Mucosa of descending colon (tissue), 3 donors: Measurements from ENCODE around the gene ZNF672. TPM values are rescaled to one million over a fixed set of nuclear protein-coding genes. Genes with fewer than 3 reads are reported as not detected.
A peak's percentile ranks its signal among the peaks of the same experiment; 100 is the strongest.

Source experiments
- ATAC-seq: fragments of 200-7000 bp; cut with Tn5 transposase; one replicate; pipeline ENCODE4 v1.9.1; 2020; ENCODE audit warnings: mild to moderate bottlenecking, moderate library complexity
- DNase-seq, 3 donors: peaks; one replicate each; pipeline ENCODE4 v3.0.0-alpha.2; 2020
- H3K36me3 ChIP-seq: fragments of 200-600 bp; one replicate; pipeline ENCODE4 v1.8.0; 2021; ENCODE audit warnings: low read depth, mild to moderate bottlenecking
- H3K4me1 ChIP-seq: fragments of 200-600 bp; one replicate; pipeline ENCODE4 v1.8.0; 2021; ENCODE audit warnings: low read depth, mild to moderate bottlenecking
- H3K4me3 ChIP-seq: fragments of 200-600 bp; one replicate; pipeline ENCODE4 v1.8.0; 2021; ENCODE audit warnings: mild to moderate bottlenecking
- H3K9me3 ChIP-seq: fragments of 200-600 bp; one replicate; pipeline ENCODE4 v1.8.0; 2021; ENCODE audit warnings: mild to moderate bottlenecking
- intact Hi-C, 2 donors: fragments of 100-400 bp; cut with DNase I in 1 of 2; cut with micrococcal nuclease in 1 of 2; formaldehyde crosslinking; loops; one replicate each; pipeline versions ENCODE4 v1.11.0 to v1.11.1; 2022; cut with DNase I, micrococcal nuclease
- total RNA-seq, 3 donors: library from RNA; stranded (reverse); fragmentation: NEBNext Ultra II Directional in 2 of 3; extraction: Animal tissue kit (Norgen Biotek cat#: 25700) in 2 of 3; gene quantifications; one replicate each; pipeline versions ENCODE4 v1.2.1 to v1.2.4, GENCODE V29; 2021 to 2023
- TF ChIP-seq, protein P1 (sequence below): fragments of 200-600 bp; IDR thresholded peaks from one replicate; pipeline ENCODE4 v1.8.0; 2022; ENCODE audit warnings: antibody characterized with exemption, mild to moderate bottlenecking
- donor health status: DM: no; HTN: no; CAD: no; lungs with moderate emphysema.
- donor health status: DM: no; HTN: no; CAD: no.
- donor health status: DM: no; HTN: yes; CAD: no.

Gene ZNF672
- total RNA-seq, 3 donors from 2014 or later = 29.6 to 38.8 (median 38.3) TPM

DNA sequence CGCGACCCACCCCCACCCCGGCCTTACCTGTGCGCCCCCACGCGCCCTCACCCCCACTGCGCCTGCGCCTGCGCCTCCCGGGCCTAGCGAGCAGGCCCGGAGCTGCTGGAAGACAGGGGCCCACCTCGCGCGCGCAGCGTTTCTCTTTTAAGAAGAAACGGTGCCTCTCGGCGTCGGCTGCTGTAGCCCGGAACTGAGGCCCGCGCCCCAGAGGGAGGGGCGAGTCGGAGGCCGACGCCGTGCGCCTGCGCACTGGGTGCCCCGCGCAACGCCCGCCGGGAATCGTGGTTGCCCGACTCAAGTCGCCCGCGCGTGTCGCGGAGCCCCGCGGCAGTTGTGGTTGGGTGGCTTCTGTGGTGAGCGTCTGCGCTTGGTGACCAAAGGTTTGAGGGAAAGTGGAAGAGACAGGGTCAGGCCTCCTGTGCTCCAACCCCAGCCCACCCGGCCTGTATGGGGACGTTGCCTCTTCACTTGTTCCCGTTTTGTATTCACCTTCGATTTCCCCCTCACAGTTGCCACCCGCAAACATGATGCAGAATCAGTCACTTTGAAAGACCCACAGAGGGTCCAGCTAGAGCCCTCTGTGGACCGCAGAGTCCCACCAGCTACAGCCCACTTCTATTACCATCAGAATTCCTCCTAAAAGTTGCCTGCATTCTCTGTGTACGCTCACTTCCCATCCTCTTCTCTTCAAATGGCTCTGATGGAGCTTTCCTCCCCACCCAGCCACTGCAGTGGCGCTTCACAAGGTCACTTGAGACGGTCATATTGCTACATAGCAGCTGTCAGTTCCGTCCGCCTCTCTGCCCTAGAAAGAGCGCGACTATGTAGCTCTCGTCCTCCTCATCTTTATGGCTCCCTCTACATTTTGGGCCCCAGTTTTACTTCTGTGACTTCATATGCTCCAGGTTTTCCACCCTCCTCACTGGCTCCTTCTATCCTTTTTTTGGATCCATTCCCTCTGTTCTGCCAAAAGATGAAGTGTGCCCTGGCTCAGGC is 21.2 kb downstream of the ZNF672 start, which contains the start of gene ZNF692:
Gene ZNF692 (minus strand): TSS at position 195 of the 999 bp plus-strand sequence. CDS start 776 bp downstream, outside the sequence.
- Histone ChIP-seq H3K4me1 (peaks cover 22% of the 10 kb centered on the region), H3K36me3 (no peaks in the 10 kb centered on the region), H3K9me3 (no peaks in the 10 kb centered on the region), H3K4me3 (peak within 1 kb of the TSS; percentile 24)
- TF ChIP-seq, protein P1, sequence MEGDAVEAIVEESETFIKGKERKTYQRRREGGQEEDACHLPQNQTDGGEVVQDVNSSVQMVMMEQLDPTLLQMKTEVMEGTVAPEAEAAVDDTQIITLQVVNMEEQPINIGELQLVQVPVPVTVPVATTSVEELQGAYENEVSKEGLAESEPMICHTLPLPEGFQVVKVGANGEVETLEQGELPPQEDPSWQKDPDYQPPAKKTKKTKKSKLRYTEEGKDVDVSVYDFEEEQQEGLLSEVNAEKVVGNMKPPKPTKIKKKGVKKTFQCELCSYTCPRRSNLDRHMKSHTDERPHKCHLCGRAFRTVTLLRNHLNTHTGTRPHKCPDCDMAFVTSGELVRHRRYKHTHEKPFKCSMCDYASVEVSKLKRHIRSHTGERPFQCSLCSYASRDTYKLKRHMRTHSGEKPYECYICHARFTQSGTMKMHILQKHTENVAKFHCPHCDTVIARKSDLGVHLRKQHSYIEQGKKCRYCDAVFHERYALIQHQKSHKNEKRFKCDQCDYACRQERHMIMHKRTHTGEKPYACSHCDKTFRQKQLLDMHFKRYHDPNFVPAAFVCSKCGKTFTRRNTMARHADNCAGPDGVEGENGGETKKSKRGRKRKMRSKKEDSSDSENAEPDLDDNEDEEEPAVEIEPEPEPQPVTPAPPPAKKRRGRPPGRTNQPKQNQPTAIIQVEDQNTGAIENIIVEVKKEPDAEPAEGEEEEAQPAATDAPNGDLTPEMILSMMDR = no peak
- intact Hi-C loops = no loop called here
- ATAC-seq (peak; percentile 90), DNase-seq (peak; percentile 98 to 99 (median 98))

DNA sequence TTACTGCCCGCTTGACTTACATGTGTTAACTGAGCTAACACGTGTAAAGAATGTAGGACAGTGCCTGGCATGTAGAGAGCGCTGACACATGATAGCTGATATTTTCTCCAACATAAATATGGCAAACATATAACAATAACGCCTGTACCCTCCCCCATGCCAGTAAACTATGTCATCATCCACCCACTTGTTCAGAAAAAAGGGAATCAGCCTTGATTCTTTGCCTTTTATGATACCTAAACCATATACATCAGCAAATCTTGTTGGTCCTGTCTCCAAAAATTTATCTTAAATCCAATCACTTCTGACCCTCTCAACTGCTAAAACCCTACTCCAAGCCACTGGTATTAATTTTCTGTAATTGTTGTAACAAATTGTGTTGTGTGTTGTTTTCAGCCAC is 22.0 kb downstream of the ZNF672 start:
- TF ChIP-seq, protein P1 = no peak
- Histone ChIP-seq H3K4me1 (peaks cover 22% of the 10 kb centered on the region), H3K9me3 (no peaks in the 10 kb centered on the region), H3K36me3 (no peaks in the 10 kb centered on the region), H3K4me3 (no peak overlapping the region)
- DNase-seq (no peak), ATAC-seq (no peak)
- intact Hi-C loops = no loop called here

DNA sequence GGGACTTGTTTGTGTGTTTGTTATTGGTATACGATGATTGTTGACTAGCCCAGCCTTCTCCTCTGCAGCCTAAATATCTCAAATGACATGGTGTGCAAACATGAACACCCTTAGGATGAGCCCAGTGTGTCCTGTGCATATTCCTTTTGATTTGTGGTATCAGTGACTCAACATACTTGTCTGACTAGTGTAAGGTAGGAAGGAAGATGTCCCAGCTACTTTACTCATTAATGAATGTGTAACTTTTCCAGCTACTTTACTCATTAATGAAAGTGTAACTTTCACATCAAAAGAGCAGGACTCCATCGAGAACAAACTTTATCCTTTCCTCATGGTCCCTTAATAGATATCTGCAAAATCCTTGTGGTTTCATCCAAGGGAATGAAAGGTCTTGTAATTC is 23.6 kb downstream of the ZNF672 start:
- H3K9me3 ChIP-seq = no peaks in the 10 kb centered on the region
- TF ChIP-seq, protein P1 = no peak
- no peak for ATAC-seq
- no peaks in the 10 kb centered on the region for H3K36me3 ChIP-seq
- H3K4me3 ChIP-seq = no peak overlapping the region
- DNase-seq = no peak
- H3K4me1 ChIP-seq = peaks cover 22% of the 10 kb centered on the region
- intact Hi-C loops = no loop called here

DNA sequence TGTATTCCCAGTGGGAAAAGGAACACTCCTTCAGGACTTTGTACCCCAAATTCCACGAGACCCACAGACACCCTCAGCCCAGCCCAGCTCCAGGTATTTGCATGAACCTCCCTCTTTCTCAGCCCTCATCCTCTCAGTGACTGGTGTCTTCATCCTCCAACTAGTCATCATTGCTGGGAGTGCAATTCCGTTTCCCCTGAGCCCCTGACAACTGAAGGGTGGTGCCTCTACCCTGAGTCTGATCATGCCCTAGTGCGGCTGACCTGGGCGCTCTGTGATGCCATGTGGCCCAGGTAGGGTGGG is 24.6 kb downstream of the ZNF672 start:
- H3K4me3 ChIP-seq = peak overlapping the region; percentile 14
- TF ChIP-seq, protein P1 = no peak
- no peaks in the 10 kb centered on the region for H3K9me3 ChIP-seq
- ATAC-seq (no peak), DNase-seq (no peak)
- intact Hi-C loops = no loop called here
- H3K36me3 ChIP-seq = no peaks in the 10 kb centered on the region
- peaks cover 15% of the 10 kb centered on the region for H3K4me1 ChIP-seq

DNA sequence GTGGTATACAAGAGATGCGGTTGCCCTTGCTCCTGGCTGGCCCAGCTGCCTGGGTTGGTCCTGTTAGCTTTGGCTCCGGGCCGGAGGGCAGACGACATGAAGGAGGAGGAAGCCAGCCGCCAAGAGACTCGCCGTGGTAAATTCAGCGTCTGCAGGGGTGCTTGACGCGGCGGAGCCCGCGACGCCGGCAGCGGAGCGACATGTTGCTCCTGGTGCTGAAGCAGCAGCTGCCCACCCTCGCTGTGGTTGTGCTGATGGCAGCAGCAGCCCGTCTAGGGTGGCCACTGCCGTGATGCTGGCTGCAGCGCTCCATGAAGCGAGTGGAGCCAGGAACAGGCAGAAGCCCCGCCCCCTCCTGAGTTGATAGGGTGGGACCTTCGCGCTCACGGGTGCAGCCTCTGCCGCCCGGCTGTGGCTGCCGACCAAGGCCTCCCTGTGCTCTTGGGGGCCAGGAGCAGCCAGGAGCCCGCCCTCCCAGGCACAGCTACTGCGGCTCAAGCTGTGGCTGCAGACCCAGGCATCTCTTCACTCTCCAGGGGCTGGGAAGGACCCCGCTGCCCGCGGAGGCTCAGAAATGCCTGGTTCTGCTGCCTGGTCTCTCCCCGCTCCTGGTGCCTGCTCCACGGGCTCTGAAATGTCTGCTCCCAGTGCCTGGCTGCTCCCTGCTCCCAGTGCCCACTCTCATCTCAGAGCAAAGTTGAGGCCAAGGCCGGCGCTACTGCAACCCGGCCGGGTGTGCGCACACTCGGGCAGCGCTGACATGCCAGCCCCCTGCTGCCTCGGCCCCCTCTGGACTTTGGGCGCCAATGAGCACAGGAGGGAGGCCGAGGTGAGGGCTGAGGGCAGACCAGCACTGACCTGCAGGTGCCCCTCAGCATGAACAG is 25.2 kb downstream of the ZNF672 start:
- intact Hi-C loops = no loop called here
- ATAC-seq (peak; percentile 81), DNase-seq (peak; percentile 92 to 95 (median 93))
- H3K4me3 ChIP-seq = peak overlapping the region; percentile 14
- peaks cover 12% of the 10 kb centered on the region for H3K4me1 ChIP-seq
- no peaks in the 10 kb centered on the region for H3K36me3 ChIP-seq
- TF ChIP-seq, protein P1 = no peak
- H3K9me3 ChIP-seq = no peaks in the 10 kb centered on the region
